H1 (cell line): ENCODE data around the gene DIRAS2.

ENCODE experiments used
- EP300 ChIP-seq, 2 experiments: IDR thresholded peaks; 1 replicate in 1 of 2; 2 replicates in 1 of 2; pipeline ENCODE4 v1.6.1; 2011 to 2012; ENCODE audit warnings: low read depth in 2 of 2, low read length in 2 of 2, mild to moderate bottlenecking in 2 of 2, borderline replicate concordance in 1 of 2, inconsistent platforms in 1 of 2, moderate library complexity in 1 of 2
- POLR2AphosphoS5 ChIP-seq: IDR thresholded peaks from 2 replicates; pipeline ENCODE4 v1.6.1; 2011; ENCODE audit warnings: low read depth, low read length
- TF ChIP-seq, protein P1 (sequence below), 3 experiments: IDR thresholded peaks; 1 replicate in 2 of 3; 2 replicates in 1 of 3; pipeline versions ENCODE4 v1.5.1 to v1.6.1; 2011; ENCODE audit warnings: low read length in 3 of 3, mild to moderate bottlenecking in 3 of 3, inconsistent platforms in 2 of 3, low read depth in 1 of 3, moderate library complexity in 1 of 3; ENCODE audit not compliant: insufficient read depth in 1 of 3; ENCODE audit errors: control extremely low read depth in 1 of 3

DNA sequence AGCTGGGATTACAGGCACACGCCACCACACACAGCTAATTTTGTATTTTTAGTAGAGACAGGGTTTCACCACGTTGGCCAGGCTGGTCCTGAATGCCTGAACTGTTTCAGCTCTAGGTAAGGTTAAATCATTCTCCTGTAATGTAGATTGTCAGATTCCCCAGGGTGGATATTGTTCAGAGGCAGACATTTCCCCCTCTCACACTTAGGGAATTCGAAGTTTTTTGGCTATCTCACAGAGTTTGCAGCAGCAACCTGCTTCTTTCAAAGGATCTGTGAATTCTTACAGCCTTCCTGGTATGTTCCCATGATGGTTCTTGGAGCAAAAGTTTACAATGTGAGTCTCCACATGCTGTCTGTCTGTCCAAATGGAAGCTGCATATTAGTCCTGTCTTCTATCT lies 15.6 kb upstream of the DIRAS2 start:
- no peak for TF ChIP-seq POLR2AphosphoS5
- TF ChIP-seq, protein P1, sequence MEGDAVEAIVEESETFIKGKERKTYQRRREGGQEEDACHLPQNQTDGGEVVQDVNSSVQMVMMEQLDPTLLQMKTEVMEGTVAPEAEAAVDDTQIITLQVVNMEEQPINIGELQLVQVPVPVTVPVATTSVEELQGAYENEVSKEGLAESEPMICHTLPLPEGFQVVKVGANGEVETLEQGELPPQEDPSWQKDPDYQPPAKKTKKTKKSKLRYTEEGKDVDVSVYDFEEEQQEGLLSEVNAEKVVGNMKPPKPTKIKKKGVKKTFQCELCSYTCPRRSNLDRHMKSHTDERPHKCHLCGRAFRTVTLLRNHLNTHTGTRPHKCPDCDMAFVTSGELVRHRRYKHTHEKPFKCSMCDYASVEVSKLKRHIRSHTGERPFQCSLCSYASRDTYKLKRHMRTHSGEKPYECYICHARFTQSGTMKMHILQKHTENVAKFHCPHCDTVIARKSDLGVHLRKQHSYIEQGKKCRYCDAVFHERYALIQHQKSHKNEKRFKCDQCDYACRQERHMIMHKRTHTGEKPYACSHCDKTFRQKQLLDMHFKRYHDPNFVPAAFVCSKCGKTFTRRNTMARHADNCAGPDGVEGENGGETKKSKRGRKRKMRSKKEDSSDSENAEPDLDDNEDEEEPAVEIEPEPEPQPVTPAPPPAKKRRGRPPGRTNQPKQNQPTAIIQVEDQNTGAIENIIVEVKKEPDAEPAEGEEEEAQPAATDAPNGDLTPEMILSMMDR (IDR thresholded peaks at IDR 0.05; ENCODE audit: control extremely low read depth in 1 of 3, insufficient read depth in 1 of 3, low read depth in 1 of 3, low read length in 3 of 3) = no peak
- TF ChIP-seq EP300 (IDR thresholded peaks at IDR 0.05; ENCODE audit: borderline replicate concordance in 1 of 2, low read depth in 2 of 2, low read length in 2 of 2) = no peak
